Measurements from ENCODE around the gene PIN4.
"Not testable (repeated sequence)": the region's sequence is repeated elsewhere in the genome, so short reads cannot be mapped to it uniquely, and the experiment has no call there.

Gene PIN4

DNA sequence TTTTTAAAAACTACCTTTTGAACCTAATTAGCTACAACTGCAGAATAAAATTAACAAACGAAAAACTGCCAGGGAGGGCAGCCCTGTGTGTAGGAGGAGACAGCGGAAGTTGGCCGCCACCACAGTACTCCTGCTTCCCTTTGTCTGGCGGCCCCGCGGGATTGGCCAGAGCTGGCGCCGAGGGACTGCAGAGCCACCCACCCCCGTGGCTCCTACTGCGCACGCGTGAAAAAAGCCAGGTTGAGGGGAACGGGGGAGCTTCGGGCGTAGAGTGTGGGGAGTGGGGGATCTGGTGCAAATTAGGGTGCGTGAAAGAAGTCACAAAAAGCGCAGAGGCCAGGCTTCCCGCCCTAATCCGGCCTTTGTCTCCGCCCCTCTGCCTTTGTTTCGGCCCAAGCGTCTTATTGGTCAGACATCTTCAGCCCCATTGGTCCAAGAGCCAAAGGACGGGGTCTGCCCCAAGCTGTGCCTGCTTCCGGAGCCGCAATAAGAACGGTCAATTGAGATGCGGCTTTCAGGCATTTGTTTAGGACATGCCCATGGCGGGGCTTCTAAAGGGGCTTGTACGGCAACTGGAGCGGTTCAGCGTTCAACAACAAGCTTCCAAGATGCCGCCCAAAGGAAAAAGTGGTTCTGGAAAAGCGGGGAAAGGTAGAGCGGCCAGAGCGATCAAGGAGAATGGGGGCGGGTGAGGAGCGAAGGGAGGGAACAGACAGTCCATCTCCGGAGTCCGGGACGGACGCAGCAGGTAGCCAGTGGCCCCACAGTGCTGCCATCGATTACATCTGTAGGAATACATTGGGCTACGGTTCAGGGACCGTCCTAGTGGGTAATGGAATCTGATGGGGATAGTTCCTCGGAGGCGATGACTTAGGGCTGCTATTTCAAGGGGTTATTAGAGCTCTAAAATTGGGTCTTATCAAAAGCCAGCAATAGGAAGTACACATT is at the start of gene PIN4:
PIN4 (plus strand) TSS at position 580 of the 948 bp plus-strand sequence; CDS start at position 609, 29 bp downstream.
- peak; percentile 89 for DNase-seq
- in situ Hi-C loops (cut with HindIII; ENCODE audit: low pct_ligation_motif_present, low pct_unique_long_range_greater_than_20kb, low sequenced_read_pairs) = no loop called here

DNA sequence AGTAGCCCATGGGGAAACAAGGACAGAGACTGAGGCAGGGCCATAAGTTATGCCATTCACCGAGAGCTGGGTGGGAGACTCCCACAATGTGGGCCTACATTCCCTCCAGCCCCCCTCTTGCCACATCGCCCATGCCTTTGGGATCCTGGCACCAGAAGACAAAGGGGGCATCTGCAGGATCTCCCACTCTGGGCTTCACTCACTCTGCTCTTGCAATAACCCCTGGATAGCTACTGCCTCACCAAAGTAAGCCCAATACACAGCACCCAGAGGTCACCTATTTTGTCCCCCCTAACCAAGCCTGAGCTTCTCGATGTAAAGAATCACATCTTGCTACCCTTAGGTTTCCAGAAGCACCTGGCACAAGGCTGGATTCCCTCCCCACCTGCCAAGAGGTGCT is 49.1 kb upstream of the PIN4 start:
- no peak for DNase-seq
- in situ Hi-C loops (cut with HindIII; ENCODE audit: low pct_ligation_motif_present, low pct_unique_long_range_greater_than_20kb, low sequenced_read_pairs) = no loop called here

DNA sequence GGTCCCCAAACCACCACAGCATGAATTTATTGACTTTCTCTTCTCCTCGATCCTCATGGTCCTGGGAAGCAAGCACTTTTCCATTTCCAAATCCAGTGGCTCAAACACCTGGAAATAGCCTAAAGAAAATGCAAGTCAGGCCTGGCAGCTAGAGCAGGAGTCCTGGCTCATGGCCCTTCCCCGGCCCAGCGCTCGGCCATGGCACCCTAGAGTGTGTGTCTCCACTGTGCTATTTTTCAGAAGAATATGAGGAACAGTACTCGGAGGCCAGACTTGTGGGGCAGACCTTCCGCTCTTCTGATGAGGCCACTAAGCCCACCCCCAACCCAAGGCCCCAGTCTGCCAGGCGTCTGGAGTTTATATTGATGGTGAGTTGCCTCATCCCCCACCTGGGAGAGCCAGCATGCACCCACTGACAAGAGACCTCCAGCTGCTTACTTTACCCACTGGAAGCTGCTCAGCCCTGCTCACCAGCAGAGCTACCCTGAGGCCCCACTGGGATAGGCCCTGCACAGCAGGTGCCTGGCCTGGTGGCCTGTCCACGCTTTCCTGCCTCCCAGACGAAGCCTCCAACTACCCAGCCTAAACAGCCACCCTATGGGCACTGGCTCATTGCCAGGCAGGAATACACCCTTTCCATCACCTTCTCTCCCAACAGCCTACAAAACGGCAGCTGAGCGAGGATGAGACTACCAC is 47.6 kb upstream of the PIN4 start:
- no peak for DNase-seq
- in situ Hi-C loops (cut with HindIII; ENCODE audit: low pct_ligation_motif_present, low pct_unique_long_range_greater_than_20kb, low sequenced_read_pairs) = no loop called here

DNA sequence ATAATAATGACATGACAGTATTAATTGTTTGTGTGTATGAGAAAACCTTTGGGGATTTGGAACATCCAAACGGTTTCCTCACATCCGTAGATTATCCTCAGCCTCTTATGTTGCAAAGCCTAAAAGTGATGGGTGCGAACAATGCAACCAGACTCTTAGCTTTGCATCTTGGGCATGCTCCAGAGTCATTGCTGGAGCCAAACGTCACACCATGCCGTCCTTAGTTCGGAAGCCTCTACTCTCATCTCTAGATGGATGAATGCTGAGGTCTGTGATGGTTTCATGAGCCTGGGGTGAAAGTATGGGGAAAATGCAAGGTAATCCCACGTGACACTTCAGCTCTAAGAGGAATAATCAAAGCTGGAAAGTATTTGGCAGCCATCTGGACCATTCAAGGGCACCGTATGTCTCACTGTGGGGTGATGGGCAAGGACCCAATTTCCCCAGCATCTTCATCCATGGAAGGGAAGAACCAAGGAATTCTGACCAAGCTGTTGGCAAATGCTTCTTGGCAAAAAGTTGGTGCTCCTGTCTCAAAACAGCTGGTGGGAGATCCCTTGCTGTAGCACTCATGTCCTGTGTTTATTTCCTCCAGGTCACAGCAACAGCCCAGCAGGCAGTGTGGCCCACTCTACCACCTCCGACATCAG is 43.6 kb upstream of the PIN4 start:
- no peak for DNase-seq
- in situ Hi-C loops (cut with HindIII; ENCODE audit: low pct_ligation_motif_present, low pct_unique_long_range_greater_than_20kb, low sequenced_read_pairs) = no loop called here

DNA sequence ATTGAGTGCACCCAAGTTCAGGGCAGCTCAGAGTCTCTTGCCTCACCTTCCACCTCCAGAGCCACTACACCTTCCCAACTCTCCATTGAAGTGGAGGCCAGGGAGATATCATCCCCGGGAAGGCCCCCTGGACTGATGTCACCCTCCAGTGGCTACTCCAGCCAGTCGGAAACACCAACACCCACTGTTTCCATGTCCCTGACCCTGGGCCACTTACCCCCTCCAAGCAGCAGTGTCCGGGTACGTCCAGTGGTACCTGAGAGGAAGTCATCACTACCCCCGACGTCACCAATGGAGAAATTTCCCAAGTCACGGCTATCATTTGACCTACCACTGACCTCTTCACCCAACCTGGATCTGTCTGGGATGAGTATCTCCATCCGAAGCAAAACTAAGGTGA is 42.0 kb upstream of the PIN4 start:
- in situ Hi-C loops (cut with HindIII; ENCODE audit: low pct_ligation_motif_present, low pct_unique_long_range_greater_than_20kb, low sequenced_read_pairs) = no loop called here

DNA sequence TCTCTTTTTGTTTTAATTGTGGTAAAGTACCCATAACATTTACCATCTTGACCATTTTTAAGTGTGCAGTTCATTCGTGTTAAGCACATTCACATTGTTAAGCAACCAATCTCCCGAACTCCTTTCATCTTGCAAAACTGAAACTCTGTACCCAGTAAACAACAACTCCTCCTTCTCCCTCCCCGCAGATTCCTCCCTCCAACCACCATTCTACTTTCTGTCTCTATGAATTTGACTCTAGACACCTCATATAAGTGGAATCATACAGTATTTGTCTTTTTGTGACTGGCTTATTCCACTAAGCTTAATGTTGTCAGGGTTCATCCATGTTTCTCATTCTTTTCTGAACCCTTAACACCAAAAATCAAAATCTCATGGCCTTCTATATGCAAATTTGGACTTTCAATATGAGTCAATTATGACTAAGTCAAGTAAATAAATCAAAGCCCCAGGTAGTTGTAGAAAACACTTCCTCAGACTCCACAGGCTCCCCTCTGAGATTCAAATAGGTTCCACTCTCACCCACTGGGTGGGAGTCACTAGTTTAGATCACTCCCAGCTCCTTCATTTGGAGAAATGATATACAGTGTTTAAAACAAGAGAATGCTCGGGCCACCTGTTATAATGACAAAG is 40.1 kb upstream of the PIN4 start:
- in situ Hi-C loops (cut with HindIII; ENCODE audit: low pct_ligation_motif_present, low pct_unique_long_range_greater_than_20kb, low sequenced_read_pairs) = no loop called here
- DNase-seq = no peak

More for the DNA sequence above, 42.0 kb upstream of the PIN4 start:
- DNase-seq = no peak

DNA sequence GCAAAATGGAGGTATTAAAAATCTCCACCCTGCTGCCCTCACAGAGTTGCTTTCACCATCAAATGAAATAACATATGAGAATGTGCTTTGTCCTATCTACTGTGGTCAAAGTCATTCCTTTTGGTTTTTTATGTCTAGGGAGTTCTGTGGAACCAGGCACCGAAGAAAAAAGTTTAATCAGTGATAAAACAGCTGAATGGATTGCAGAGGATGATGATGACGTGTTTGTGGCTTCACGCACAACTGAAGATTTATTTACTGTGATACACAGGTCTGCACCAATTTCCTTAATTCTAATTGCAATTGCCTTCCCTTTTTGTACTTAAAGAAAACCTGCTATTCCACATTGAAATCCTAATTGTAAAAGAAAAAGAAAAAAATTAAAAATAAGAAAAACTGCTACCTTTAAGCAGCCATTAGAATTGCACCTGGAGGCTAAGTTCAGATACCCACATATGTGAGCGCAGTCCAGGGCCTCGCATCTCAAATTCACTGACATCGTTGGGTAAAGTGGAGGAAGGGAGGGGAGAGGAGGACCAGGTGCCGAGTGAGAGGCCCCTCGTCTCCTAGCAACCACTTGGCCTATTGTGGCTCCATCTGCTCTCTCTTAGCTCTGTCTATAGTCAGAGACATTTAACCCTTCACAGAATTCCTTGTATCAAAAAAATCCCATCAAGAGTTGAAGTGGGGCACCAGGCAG is 39.3 kb upstream of the PIN4 start:
- in situ Hi-C loops (cut with HindIII; ENCODE audit: low pct_ligation_motif_present, low pct_unique_long_range_greater_than_20kb, low sequenced_read_pairs) = no loop called here
- no peak for DNase-seq

DNA sequence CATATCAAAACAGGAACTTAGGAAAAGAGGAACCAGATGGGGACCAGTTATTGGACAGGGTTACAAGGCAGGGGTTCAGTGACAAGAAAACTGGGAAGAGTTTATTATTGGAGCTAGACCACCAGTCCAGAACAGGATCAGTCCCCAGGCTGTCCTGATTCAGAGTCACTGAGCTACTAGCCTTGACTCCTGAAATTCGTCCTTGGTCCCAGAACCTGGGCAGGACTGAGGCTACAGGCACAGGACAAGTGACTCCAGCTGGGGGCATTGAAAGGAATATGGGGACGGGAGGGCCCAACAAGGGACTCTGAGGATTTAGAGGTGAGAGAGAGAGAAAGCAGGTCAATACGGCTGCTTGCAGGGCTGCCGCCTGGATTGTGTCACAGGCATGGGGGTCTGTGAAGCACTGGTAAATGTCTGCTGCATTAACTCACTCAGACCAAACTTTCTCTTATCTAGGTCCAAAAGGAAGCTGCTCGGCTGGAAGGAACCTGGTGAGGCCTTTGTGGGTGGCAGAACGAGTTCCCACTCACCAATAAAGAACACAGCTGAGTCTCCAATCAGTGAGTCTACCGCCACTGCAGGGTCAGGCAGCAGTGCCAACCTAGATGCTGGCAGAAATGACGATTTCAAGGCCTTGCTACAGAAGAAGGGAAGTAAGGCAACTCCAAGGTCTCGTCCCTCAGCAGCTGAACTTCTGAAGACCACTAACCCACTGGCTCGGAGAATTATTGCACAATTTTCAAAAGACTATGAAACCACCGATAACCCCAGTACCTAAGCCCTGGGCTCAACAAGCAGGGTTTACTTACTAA is 38.6 kb upstream of the PIN4 start:
- in situ Hi-C loops (cut with HindIII; ENCODE audit: low pct_ligation_motif_present, low pct_unique_long_range_greater_than_20kb, low sequenced_read_pairs) = no loop called here
- DNase-seq = no peak

DNA sequence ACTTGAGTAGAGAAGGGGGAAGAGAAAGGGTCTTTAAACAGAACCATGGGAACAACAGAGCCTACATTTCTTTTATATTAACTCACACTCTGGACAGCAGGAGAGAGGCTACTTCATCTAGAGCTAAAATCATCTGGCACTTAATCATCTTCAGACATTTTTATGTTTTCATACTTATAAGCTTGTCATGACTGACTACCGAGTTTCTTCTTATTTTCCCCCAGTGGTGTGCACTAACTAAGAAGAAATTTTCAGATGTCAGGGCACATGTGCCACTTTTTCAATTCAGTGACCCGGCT is 38.0 kb upstream of the PIN4 start:
- in situ Hi-C loops (cut with HindIII; ENCODE audit: low pct_ligation_motif_present, low pct_unique_long_range_greater_than_20kb, low sequenced_read_pairs) = no loop called here
- DNase-seq = no peak

DNA sequence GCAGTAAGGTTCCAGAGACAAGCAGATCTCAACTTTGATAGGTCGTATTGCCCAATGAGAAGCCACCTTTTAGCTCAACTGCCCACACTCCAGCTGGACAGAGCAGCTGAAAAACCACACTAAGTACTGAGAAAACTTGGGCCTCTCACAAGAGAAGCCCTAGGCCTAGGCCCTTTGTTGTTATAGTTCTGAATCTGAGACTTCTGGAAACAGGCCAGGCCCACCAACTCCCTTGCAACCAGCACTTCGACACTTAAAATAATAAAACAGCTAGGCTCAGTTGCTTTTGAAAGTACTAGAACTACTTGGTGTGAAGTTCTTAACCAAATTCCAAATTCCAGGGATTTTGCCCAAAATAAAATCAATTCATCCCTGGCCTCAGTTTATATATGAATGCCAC is 36.4 kb upstream of the PIN4 start:
- in situ Hi-C loops (cut with HindIII; ENCODE audit: low pct_ligation_motif_present, low pct_unique_long_range_greater_than_20kb, low sequenced_read_pairs) = no loop called here

DNA sequence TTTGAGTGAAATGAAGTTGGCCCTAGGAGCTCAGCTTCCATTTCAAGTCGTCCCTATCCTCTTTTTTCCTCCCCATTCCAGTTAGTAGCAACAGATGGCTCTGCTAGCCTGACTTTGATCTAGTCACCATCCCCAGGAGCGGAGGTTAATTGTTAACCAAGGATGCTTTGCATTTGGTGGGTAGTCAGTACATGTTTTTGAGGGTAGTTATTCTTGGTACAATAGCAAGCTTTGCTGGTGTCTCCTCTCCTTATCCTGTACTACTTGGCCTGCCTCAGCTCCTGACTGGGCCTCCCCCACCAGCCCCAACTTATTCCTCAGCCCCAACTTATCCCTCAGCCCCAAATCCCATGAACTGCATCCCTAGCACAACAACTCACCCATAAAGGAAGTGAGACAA is 35.0 kb upstream of the PIN4 start:
- in situ Hi-C loops (cut with HindIII; ENCODE audit: low pct_ligation_motif_present, low pct_unique_long_range_greater_than_20kb, low sequenced_read_pairs) = no loop called here

More for the DNA sequence above, 36.4 kb upstream of the PIN4 start:
- no peak for DNase-seq

DNA sequence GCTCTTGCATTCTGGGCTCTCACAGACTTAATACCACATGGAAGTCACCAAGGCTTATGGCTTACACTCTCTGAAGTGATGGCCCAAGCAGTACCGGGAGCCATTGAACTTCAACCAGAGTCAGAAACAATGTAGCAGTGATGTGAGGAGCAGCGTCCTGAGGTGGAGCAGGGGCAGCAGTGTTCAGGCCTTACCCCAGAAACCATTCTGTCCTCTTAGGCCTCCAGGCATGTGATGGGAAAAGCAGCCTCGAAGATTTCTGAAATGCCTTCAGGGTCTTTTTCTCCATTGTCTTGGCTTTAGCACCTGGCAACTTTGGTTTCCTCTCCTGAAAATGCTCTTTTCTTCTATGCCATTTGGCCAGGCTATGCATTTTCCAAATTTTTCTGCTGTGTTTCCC is 22.8 kb upstream of the PIN4 start:
- DNase-seq = no peak
- in situ Hi-C loops (cut with HindIII; ENCODE audit: low pct_ligation_motif_present, low pct_unique_long_range_greater_than_20kb, low sequenced_read_pairs) = no loop called here

More for the DNA sequence above, 35.0 kb upstream of the PIN4 start:
- no peak for DNase-seq

DNA sequence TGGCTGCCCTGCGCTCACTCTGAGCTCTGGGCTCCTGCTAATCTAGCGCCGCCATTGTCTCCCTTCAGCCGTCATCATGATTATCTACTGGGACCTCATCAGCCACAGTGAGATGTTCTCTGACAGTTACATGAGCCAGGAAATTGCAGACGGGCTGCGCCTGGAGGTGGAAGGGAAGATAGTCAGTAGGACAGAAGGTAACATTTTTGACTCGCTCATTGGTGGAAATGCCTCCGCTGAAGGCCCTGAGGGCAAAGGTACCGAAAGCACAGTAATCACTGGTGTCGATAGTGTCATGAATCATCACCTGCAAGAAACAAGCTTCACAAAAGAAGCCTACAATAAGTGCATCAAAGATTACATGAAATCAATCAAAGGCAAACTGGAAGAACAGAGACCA is 21.8 kb upstream of the PIN4 start:
- in situ Hi-C loops (cut with HindIII; ENCODE audit: low pct_ligation_motif_present, low pct_unique_long_range_greater_than_20kb, low sequenced_read_pairs) = no loop called here

DNA sequence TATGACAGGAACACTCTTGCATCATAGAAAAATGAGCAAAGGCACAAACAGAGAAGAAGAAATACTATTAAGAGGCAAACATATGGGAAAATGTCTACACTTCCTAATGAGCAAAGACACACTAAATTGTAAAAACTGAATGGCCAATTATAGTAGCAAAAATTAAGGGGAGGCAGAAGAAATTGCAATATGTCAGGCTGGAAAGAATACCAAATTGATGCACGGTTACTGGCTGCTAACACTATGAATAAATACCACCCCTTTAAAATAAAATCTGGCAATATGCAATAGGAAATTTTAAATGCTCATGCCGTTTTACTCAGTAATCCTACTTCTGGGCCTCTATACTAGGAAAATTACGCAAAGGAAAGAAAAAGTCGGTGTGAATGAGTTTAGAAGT is 16.0 kb upstream of the PIN4 start:
- in situ Hi-C loops (cut with HindIII; ENCODE audit: low pct_ligation_motif_present, low pct_unique_long_range_greater_than_20kb, low sequenced_read_pairs) = no loop called here

More for the DNA sequence above, 21.8 kb upstream of the PIN4 start:
- no peak for DNase-seq

DNA sequence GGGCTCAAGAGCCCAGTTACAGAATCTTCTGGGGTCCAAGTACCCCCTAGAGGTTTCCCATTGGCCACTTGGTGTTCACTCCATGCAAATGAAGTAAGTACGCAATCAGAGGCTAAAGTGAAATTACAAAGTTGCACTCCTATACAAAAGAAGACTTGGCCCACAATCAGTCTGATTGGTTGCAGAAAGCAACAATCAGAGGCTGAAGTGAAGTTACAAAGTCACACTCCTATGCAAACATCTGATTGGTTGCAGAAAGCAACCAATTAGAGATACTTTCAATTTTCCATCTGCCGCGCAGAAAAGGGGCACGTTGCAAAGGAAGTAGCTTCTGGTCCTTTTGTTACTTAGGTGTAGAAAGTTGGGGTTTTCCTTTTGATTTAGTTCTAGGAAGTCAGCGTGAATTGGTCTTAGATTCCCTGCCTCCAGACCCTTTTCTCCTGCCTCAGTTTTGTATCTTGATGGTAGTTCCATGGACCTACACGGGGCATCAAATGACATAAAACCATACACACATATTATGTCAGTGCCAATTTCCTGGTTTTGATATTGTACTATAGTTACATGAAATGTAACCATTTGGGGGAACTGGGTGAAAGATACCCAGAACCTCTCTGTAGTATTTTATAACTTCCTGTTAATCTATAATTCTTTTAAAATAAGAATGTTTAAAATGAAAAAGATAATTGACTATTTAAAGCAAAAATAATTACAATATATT is 12.4 kb upstream of the PIN4 start:
- DNase-seq = no peak
- in situ Hi-C loops (cut with HindIII; ENCODE audit: low pct_ligation_motif_present, low pct_unique_long_range_greater_than_20kb, low sequenced_read_pairs) = no loop called here

More for the DNA sequence above, 16.0 kb upstream of the PIN4 start:
- DNase-seq = no peak

DNA sequence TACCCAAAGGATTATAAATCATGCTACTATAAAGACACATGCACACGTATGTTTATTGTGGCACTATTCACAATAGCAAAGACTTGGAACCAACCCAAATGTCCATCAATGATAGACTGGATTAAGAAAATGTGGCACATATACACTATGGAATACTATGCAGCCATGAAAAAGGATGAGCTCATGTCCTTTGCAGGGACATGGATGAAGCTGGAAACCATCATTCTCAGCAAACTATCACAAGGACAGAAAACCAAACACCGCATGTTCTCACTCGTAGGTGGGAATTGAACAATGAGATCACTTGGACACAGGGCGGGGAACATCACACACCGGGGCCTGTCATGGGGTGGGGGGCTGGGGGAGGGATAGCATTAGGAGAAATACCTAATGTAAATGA is 5.3 kb upstream of the PIN4 start:
- DNase-seq; in situ Hi-C loops (cut with HindIII; ENCODE audit: low pct_ligation_motif_present, low pct_unique_long_range_greater_than_20kb, low sequenced_read_pairs): not testable (repeated sequence)

DNA sequence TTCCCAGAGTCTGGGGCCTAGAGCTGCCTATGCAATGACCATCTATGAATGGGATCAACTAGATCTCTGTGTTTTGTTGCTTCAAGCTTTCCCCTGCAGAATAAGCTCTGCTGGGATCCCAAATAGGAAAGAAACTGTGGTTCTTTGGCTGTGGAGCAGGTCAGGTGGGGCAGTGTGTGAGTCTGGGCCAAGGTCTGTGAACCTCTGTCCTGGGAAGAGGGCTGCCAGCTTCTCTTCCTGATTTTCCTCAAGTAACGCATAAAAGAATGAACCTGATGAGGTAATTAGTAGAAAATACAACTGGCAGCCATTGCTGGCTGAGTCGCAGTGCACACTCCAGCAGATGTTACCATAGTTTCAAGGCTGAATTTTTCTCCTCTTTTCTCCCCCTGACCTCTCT is 4.6 kb upstream of the PIN4 start:
- in situ Hi-C loops (cut with HindIII; ENCODE audit: low pct_ligation_motif_present, low pct_unique_long_range_greater_than_20kb, low sequenced_read_pairs) = no loop called here
- no peak for DNase-seq

Data from ACHN (cell line).